Heart left ventricle (tissue), 16 donors: ENCODE results near the gene MAP3K20. TPM values are rescaled to one million over a fixed set of nuclear protein-coding genes. Genes with fewer than 3 reads are reported as not detected.

ENCODE experiments used
- ATAC-seq, 4 donors: fragments of 200-7000 bp; cut with Tn5 transposase; one replicate each; pipeline ENCODE4 v1.9.1; 2020 to 2022; ENCODE audit warnings: moderate library complexity in 4 of 4, mild to moderate bottlenecking in 3 of 4, moderate number of reproducible peaks in 1 of 4
- DNase-seq, 5 donors: peaks; one replicate each; pipeline ENCODE4 v3.0.0-alpha.2; 2020
- H3K27ac ChIP-seq, 12 donors: fragments of 200-600 bp; sonication (generic) in 4 of 12; one replicate each; pipeline versions ENCODE4 v1.5.0 to v1.8.0; 2016 to 2022; ENCODE audit warnings: mild to moderate bottlenecking in 2 of 12
- H3K27me3 ChIP-seq, 9 donors: fragments of 200-600 bp; sonication (generic) in 2 of 9; one replicate each; pipeline versions ENCODE4 v1.5.1 to v1.8.0; 2016 to 2022; ENCODE audit warnings: mild to moderate bottlenecking in 3 of 9
- H3K36me3 ChIP-seq, 9 donors: fragments of 200-600 bp; sonication (generic) in 2 of 9; one replicate each; pipeline versions ENCODE4 v1.5.0 to v1.8.0; 2018 to 2022; ENCODE audit warnings: mild to moderate bottlenecking in 2 of 9
- H3K4me1 ChIP-seq, 12 donors: fragments of 200-600 bp; sonication (generic) in 4 of 12; one replicate each; pipeline versions ENCODE4 v1.5.0 to v1.8.0; 2016 to 2022; ENCODE audit warnings: mild to moderate bottlenecking in 3 of 12
- H3K4me3 ChIP-seq, 12 donors: fragments of 200-600 bp; sonication (generic) in 4 of 12; one replicate each; pipeline versions ENCODE4 v1.5.0 to v1.8.0; 2017 to 2022; ENCODE audit warnings: mild to moderate bottlenecking in 9 of 12, moderate library complexity in 4 of 12
- H3K9me3 ChIP-seq, 12 donors: fragments of 200-600 bp; sonication (generic) in 4 of 12; one replicate each; pipeline versions ENCODE4 v1.5.0 to v1.8.0; 2016 to 2022; ENCODE audit warnings: mild to moderate bottlenecking in 1 of 12
- POLR2A ChIP-seq, 2 donors: fragments of 450-650 bp; IDR thresholded peaks; one replicate each; pipeline ENCODE4 v1.6.1; 2017; ENCODE audit warnings: antibody characterized with exemption in 2 of 2, mild to moderate bottlenecking in 2 of 2, moderate library complexity in 2 of 2
- WGBS, 4 donors: extraction: QIAGEN DNeasy Blood & Tissue Kit in 2 of 4; methylation state at CpG; one replicate each; pipeline versions ENCODE4 v1.1.5 to v1.1.7; 2013 to 2018; 5-methylcytosine and 5-hydroxymethylcytosine counted together
- intact Hi-C, 10 donors: fragments of 100-400 bp; cut with DNase I; formaldehyde crosslinking; loops; one replicate each; pipeline versions ENCODE4 v1.11.1 to v1.14.2; 2022
- long read RNA-seq, 3 donors: library from polyadenylated mRNA; unstranded; transcript quantifications; one replicate each; pipeline ENCODE4 v2.0.0, GENCODE V29; 2020 to 2021
- polyA plus RNA-seq, 2 donors: library from polyadenylated mRNA; stranded (reverse); fragments of 200-250 nt; gene quantifications; one replicate each; pipeline ENCODE4 v1.2.3, GENCODE V29; 2013
- total RNA-seq, 9 donors: library from RNA; depleted of rRNA in 2 of 9; stranded (reverse); fragments of >200 nt in 2 of 9; fragmentation: NEBNext Ultra II Directional in 3 of 9; extraction: Animal tissue kit (Norgen Biotek cat#: 25700) in 3 of 9; gene quantifications; one replicate each; pipeline versions ENCODE4 v1.1.0 to v1.2.4, GENCODE V29; 2016 to 2023
- TF ChIP-seq, protein P1 (sequence below), 12 donors: fragments of 200-600 bp; sonication (generic) in 4 of 12; IDR thresholded peaks; one replicate each; pipeline versions ENCODE4 v1.5.0 to v1.8.0; 2018 to 2022; ENCODE audit warnings: antibody characterized with exemption in 12 of 12, mild to moderate bottlenecking in 5 of 12
- donor health status: ischemic (EF 13 %, LVEDD 7.1; RV severe dilation, severe dysfunction).
- donor health status: healthy with polysubstance abuse.
- donor health status: DM: no; HTN: yes; CAD: no.
- donor health status: DM: no; HTN: no; CAD: no.
- donor health status: ischemic (EF 25% LVEDD 6.9; RV normal size, moderate dysfunction).
- donor health status: ischemic (EF 25% LVEDD 5.7; RV mildly dilated, moderate dysfunction).
- donor health status: healthy.
- donor health status: DM: yes; HTN: yes; CAD: no.
- donor health status: ischemic (EF 35%, LVEDD 5.7; RV mildly dilated, moderate dysfunction).
- donor health status: nonischemic (EF 11% LVEDD 7.7; RV severe dilation, severe dysfunction).
- donor health status: DM: yes; HTN: yes; CAD: no.
- donor health status: PGD.
- donor health status: ischemic (EF 29% LVEDD 5.4; RV normal size, mild dysfunction).
- donor health status: nonischemic (EF 23%, LVEDD 6.1; RV moderate dilation, normal function).

MAP3K20 gene
- 100 to 1,000 TPM; 275 to 487 (median 451) TPM for total RNA-seq
- polyA plus RNA-seq: 100 to 1,000 TPM in 1 of 2 donors, 10 to 100 TPM in 1; 98.6 to 175 TPM
- long read RNA-seq, donor 1, full-length matches to known transcripts: 480 of 843 reads
- long read RNA-seq, donor 1, partial matches to known transcripts: 25 of 843 reads
- long read RNA-seq, donor 1, other reads (novel, unspliced or antisense): 338 of 843 reads
- long read RNA-seq, donor 2, full-length matches to known transcripts: 1,944 of 2,757 reads
- long read RNA-seq, donor 2, partial matches to known transcripts: 128 of 2,757 reads
- long read RNA-seq, donor 2, other reads (novel, unspliced or antisense): 685 of 2,757 reads
- long read RNA-seq, donor 3, full-length matches to known transcripts: 459 of 703 reads
- long read RNA-seq, donor 3, partial matches to known transcripts: 65 of 703 reads
- long read RNA-seq, donor 3, other reads (novel, unspliced or antisense): 179 of 703 reads

DNA sequence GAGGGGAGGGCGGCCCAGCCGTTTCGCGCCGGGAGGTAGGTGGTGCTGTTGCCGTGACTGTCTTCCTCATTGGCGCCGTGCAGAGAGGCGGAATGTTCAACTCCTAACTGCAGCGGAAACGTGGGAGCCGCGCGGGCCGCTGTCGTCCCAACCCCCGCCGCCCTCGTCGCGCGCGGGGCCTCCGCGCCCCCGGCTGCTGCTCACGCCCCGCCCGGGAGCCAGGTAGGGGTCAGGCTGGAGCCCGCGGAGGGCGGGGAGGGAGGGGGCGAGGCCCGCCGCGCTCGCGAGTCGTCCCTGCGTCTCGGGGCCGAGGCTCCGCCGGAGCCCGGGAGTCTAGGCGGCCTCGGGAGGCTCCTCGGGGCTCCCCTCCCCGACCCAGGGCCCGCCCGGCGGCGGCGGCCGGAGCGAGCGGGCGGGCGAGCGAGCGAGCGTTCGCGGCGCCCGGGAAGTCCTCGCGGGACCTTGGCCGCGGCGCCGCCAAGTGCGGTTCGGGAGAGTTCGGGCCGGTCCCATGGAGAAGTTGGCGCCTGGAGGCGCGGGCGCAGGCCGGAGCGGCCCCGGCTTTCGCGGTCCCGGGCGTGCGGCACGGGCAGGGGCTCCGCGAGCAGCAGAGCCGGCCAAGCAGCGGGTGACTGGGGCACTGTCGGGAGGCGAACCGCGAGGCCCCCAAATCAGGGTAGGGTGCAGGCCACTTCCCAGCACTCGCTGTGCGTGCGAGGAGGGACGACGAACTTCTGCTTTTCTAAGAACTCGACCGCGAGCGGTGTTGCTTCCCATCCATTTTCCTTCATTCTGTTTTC, at the start of gene MAP3K20:
Gene MAP3K20, plus strand, starts transcription at position 66 of the 800 bp plus-strand sequence. CDS start 15,186 bp downstream, outside the sequence.
- DNase-seq (peak; percentile 81 to 91 (median 88)), ATAC-seq (peak; percentile 67 to 89 (median 86))
- H3K27me3 ChIP-seq: no peaks in the 10 kb centered on the region
- H3K4me3 ChIP-seq: peak within 1 kb of the TSS; percentile 64 to 85 (median 78)
- intact Hi-C loops: loop anchor here (2.0 to 10.0 kb wide), 8 partner anchors 34 to 136 kb away; no protein-coding TSS in a partner anchor
- H3K9me3 ChIP-seq: no peaks in the 10 kb centered on the region
- peaks cover 0 to 47% (median 18%) of the 10 kb centered on the region in 12 donors for H3K4me1 ChIP-seq
- peaks cover 0 to 3% (median 0%) of the 10 kb centered on the region in 9 donors for H3K36me3 ChIP-seq
- TF ChIP-seq, protein P1, sequence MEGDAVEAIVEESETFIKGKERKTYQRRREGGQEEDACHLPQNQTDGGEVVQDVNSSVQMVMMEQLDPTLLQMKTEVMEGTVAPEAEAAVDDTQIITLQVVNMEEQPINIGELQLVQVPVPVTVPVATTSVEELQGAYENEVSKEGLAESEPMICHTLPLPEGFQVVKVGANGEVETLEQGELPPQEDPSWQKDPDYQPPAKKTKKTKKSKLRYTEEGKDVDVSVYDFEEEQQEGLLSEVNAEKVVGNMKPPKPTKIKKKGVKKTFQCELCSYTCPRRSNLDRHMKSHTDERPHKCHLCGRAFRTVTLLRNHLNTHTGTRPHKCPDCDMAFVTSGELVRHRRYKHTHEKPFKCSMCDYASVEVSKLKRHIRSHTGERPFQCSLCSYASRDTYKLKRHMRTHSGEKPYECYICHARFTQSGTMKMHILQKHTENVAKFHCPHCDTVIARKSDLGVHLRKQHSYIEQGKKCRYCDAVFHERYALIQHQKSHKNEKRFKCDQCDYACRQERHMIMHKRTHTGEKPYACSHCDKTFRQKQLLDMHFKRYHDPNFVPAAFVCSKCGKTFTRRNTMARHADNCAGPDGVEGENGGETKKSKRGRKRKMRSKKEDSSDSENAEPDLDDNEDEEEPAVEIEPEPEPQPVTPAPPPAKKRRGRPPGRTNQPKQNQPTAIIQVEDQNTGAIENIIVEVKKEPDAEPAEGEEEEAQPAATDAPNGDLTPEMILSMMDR (IDR thresholded peaks at IDR 0.05): peak in 11 of 12 donors; percentile 11 to 71 (median 54)
- TF ChIP-seq POLR2A (IDR thresholded peaks at IDR 0.05): peak in 1 of 2 donors; percentile 71
- 0% methylated on average over 41 to 106 of the region's 106 CpGs for WGBS, 4 donors
- H3K27ac ChIP-seq: peak within 1 kb of the TSS; percentile 90 to 98 (median 96)

DNA sequence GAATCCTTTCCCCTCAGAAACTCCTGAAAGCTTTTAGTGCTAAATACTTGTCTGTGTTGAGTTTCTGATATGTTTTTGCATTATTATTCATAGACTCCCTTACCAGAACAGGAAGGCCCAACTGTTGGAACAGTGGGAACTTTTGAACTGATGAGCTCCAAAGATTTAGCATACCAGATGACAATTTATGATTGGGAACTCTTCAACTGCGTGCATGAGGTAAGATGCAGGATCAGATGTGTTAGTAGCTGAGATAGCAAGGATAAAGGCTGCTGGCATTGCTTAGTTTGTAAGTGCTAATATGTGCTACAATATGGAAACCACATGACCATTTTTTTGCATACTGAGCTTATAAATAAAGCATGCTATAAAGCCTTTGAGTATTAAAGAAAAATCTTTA, 49.2 kb upstream of the MAP3K20 start:
- Histone ChIP-seq H3K27ac (peak overlapping the region in 11 of 12 donors; percentile 25 to 93 (median 86)), H3K36me3 (peaks cover 0 to 12% (median 0%) of the 10 kb centered on the region in 9 donors), H3K9me3 (no peaks in the 10 kb centered on the region), H3K4me1 (peaks cover 0 to 44% (median 26%) of the 10 kb centered on the region in 12 donors), H3K27me3 (no peaks in the 10 kb centered on the region), H3K4me3 (no peak overlapping the region)
- TF ChIP-seq, protein P1 (IDR thresholded peaks at IDR 0.05): no peak
- no peak for TF ChIP-seq POLR2A (IDR thresholded peaks at IDR 0.05)
- WGBS, 4 donors: 64 to 76% (median 70%) methylated on average over 1 of the region's 1 CpG
- no peak for DNase-seq
- intact Hi-C loops: loop anchor here in 9 of 10 donors (2.0 to 10.0 kb wide), 12 partner anchors 48 to 378 kb away; partner anchors contain the start of genes MAP3K20 (in 3 of the 9) and CDCA7 (in 1 of the 9)
- ATAC-seq: no peak

DNA sequence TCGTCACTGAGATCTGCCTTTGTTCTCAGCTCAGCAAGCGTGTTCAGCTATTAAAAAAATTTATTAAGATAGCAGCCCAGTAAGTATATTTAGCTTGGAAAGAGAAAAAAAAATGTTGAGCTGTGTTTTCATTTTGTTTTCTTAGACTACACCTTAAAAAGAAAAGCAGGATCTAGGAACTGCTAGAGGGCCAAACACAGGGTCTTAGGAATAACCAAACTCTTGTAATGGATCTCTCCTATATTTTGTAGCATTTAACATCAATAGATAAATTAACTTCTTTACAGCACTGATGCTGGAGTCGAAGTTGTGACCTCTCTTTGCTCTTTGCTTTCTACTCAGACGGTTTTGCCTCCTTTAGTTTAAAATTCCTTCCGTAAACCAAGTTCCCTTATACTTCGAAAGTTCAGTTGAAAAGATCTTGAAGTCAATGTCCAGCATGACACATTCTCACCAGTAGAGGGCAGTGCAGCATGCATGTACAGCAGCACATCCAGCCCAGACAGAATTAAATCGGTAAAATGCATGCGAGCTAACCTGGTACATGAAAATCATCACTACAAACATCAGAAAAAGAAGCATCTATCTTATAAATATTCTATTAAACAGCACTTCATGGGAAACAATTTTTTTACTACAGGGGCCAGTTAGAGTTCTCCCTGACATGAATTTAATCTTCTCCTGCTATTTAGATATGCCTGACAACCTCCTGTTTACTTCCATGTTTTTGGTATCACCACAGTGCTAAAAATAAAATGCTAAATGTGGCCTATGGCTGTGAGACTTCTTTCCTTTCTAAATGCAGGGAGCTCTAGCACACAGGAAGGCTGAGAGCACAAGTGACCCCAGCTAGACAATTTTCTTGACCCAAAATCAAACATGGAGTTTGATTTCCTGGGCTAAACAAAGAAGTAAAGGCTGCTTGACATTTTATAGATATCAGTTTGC, 48.2 kb upstream of the MAP3K20 start:
- no peaks in the 10 kb centered on the region for H3K9me3 ChIP-seq
- peaks cover 0 to 41% (median 25%) of the 10 kb centered on the region in 12 donors for H3K4me1 ChIP-seq
- ATAC-seq (peak; percentile 77 to 88 (median 82)), DNase-seq (peak in 4 of 5 donors; percentile 79 to 89 (median 86))
- peaks cover 0 to 12% (median 0%) of the 10 kb centered on the region in 9 donors for H3K36me3 ChIP-seq
- WGBS, 4 donors: 14 to 15% (median 15%) methylated on average over 8 of the region's 8 CpGs
- intact Hi-C loops: loop anchor here (1.0 to 10.0 kb wide), 13 partner anchors 47 to 377 kb away; partner anchors contain the start of genes MAP3K20 (in 3 of the 10) and CDCA7 (in 1 of the 10)
- H3K27ac ChIP-seq: peak overlapping the region; percentile 68 to 93 (median 86)
- H3K4me3 ChIP-seq: peak overlapping the region in 1 of 12 donors; percentile 7
- H3K27me3 ChIP-seq: no peaks in the 10 kb centered on the region
- TF ChIP-seq POLR2A (IDR thresholded peaks at IDR 0.05): no peak
- TF ChIP-seq, protein P1 (IDR thresholded peaks at IDR 0.05): peak; percentile 91 to 98 (median 96)
